ENCODE measurements around the gene HSPA4.
"Not testable (repeated sequence)": the region's sequence is repeated elsewhere in the genome, so short reads cannot be mapped to it uniquely, and the experiment has no call there.

- not testable (repeated sequence) for TF ChIP-seq EZH2 (optimal IDR thresholded peaks at IDR 0.05; ENCODE audit: low read depth, low read length); CTCF (IDR thresholded peaks at IDR 0.05; ENCODE audit: low read length); EZH2phosphoT487 (IDR thresholded peaks at IDR 0.05; ENCODE audit: low read length)
These were observed 15.1 kb upstream of the HSPA4 start for GRCh38 chr5:133036677-133037076.

All from MM.1S (cell line).